ENCODE results near the gene SLC2A3. TPM values are rescaled to one million over a fixed set of nuclear protein-coding genes. Genes with fewer than 3 reads are reported as not detected.

SLC2A3 gene
- total and polyA plus RNA-seq, 2 donors (not counting 3 experiments of a cell fraction or from before 2014, with no cell fraction given) = 13.9 to 20.8 TPM

Small RNAs within 50 kb of the gene (small RNA-seq; reads per million reads assigned to genes)
- gene RF00019 (ENCODE audit: insufficient read depth, insufficient read length, low read depth, low replicate concordance) = not detected

Other genes starting within 250 kb of the SLC2A3 start
- 4.1 and 5.0 TPM in 2 replicates for gene GDF3, start 240.4 kb downstream of the SLC2A3 start, total RNA-seq
- gene GDF3, start 240.4 kb downstream of the SLC2A3 start, polyA plus RNA-seq = 3.1 and 3.2 TPM in 2 replicates
- not detected in 2 replicates for gene DPPA3, start 224.8 kb downstream of the SLC2A3 start, total RNA-seq
- not detected in 2 replicates for gene DPPA3, start 224.8 kb downstream of the SLC2A3 start, polyA plus RNA-seq
- not detected in 2 replicates for gene CLEC4C, start 188.8 kb downstream of the SLC2A3 start, total RNA-seq
- not detected in 2 replicates for gene CLEC4C, start 188.8 kb downstream of the SLC2A3 start, polyA plus RNA-seq
- gene NANOGNB, start 171.0 kb downstream of the SLC2A3 start, total RNA-seq = not detected in 2 replicates
- gene NANOGNB, start 171.0 kb downstream of the SLC2A3 start, polyA plus RNA-seq = not detected in 2 replicates
- gene NANOG, start 146.8 kb downstream of the SLC2A3 start, total RNA-seq = not detected in 2 replicates
- gene NANOG, start 146.8 kb downstream of the SLC2A3 start, polyA plus RNA-seq = 0.03 TPM in 1 of 2 replicates, not detected in the other
- gene SLC2A14, start 63.3 kb downstream of the SLC2A3 start, total RNA-seq = 1.5 TPM in 1 of 2 replicates, not detected in the other
- not detected in 2 replicates for gene SLC2A14, start 63.3 kb downstream of the SLC2A3 start, polyA plus RNA-seq
- gene FOXJ2, start 96.5 kb upstream of the SLC2A3 start, total RNA-seq = 13.3 and 13.9 TPM in 2 replicates
- gene FOXJ2, start 96.5 kb upstream of the SLC2A3 start, polyA plus RNA-seq = 5.3 and 6.2 TPM in 2 replicates
- gene C3AR1, start 130.2 kb upstream of the SLC2A3 start, total RNA-seq = 0.21 and 0.22 TPM in 2 replicates
- gene C3AR1, start 130.2 kb upstream of the SLC2A3 start, polyA plus RNA-seq = 0.70 and 1.1 TPM in 2 replicates
- 23.6 and 24.6 TPM in 2 replicates for gene NECAP1, start 146.1 kb upstream of the SLC2A3 start, total RNA-seq
- 18.9 and 23.4 TPM in 2 replicates for gene NECAP1, start 146.1 kb upstream of the SLC2A3 start, polyA plus RNA-seq
- 0.86 and 0.95 TPM in 2 replicates for gene CLEC4A, start 187.4 kb upstream of the SLC2A3 start, total RNA-seq
- gene CLEC4A, start 187.4 kb upstream of the SLC2A3 start, polyA plus RNA-seq = 0.52 and 0.68 TPM in 2 replicates
- gene ZNF705A, start 220.8 kb upstream of the SLC2A3 start, total RNA-seq = not detected in 2 replicates
- not detected in 2 replicates for gene ZNF705A, start 220.8 kb upstream of the SLC2A3 start, polyA plus RNA-seq